ENCODE results near the gene ABHD12.

GRCh38 chr20:25254986-25255680 is 135.5 kb downstream of the ABHD12 start:
- TF ChIP-seq CTCF (IDR thresholded peaks at IDR 0.05; ENCODE audit: insufficient read depth, low read length) (no peak), POLR2AphosphoS5 (IDR thresholded peaks at IDR 0.05; ENCODE audit: low read depth) (no peak), SPI1 (IDR thresholded peaks at IDR 0.05; ENCODE audit: borderline replicate concordance, low read depth) (no peak)
